Neural progenitor cell (in vitro differentiated cells): ENCODE data around the gene ZNF586. TPM values are rescaled to one million over a fixed set of nuclear protein-coding genes. Genes with fewer than 3 reads are reported as not detected.

ENCODE experiments used
- DNase-seq: peaks from one replicate; pipeline ENCODE4 v3.0.0-alpha.2; 2016; ENCODE audit warnings: low spot score
- H2AFZ ChIP-seq: fragments of 200-600 bp; sonication (generic); replicated peaks from 2 replicates; pipeline ENCODE4 v1.6.1; 2016; ENCODE audit warnings: antibody characterized with exemption
- H3F3A ChIP-seq: fragments of 200-600 bp; sonication (generic); 2 replicates; pipeline ENCODE4 v1.6.1; 2016; ENCODE audit warnings: antibody characterized with exemption, low read depth
- H3K27ac ChIP-seq: fragments of 200-600 bp; sonication (generic); 2 replicates; pipeline ENCODE4 v1.5.1; 2016; ENCODE audit warnings: mild to moderate bottlenecking
- H3K27me3 ChIP-seq: fragments of 200-600 bp; sonication (generic); 2 replicates; pipeline ENCODE4 v1.6.1; 2016; ENCODE audit warnings: mild to moderate bottlenecking, moderate library complexity
- H3K36me3 ChIP-seq: fragments of 200-600 bp; sonication (generic); 2 replicates; pipeline ENCODE4 v1.5.1; 2016
- H3K4me1 ChIP-seq: fragments of 200-600 bp; sonication (generic); 2 replicates; pipeline ENCODE4 v1.6.1; 2016; ENCODE audit warnings: mixed run types
- H3K4me2 ChIP-seq: fragments of 200-600 bp; sonication (generic); 2 replicates; pipeline ENCODE4 v1.6.1; 2016
- H3K4me3 ChIP-seq: fragments of 200-600 bp; sonication (generic); 2 replicates; pipeline ENCODE4 v1.5.1; 2016
- H3K79me2 ChIP-seq: fragments of 200-600 bp; sonication (generic); 2 replicates; pipeline ENCODE4 v1.6.1; 2016; ENCODE audit warnings: low read depth
- H3K9ac ChIP-seq: fragments of 200-600 bp; sonication (generic); 2 replicates; pipeline ENCODE4 v1.6.1; 2016
- H3K9me3 ChIP-seq: fragments of 200-600 bp; sonication (generic); 2 replicates; pipeline ENCODE4 v1.5.1; 2016; ENCODE audit warnings: low read depth
- H4K20me1 ChIP-seq: fragments of 200-600 bp; sonication (generic); 2 replicates; pipeline ENCODE4 v1.6.1; 2016; ENCODE audit warnings: low read depth
- H3K27ac Mint-ChIP-seq: 3 replicates; pipeline ENCODE4 v1.8.0; 2021; ENCODE audit warnings: mixed read lengths
- H3K27me3 Mint-ChIP-seq: 2 replicates; pipeline ENCODE4 v1.8.0; 2022; ENCODE audit warnings: low read depth, mild to moderate bottlenecking, inconsistent platforms, moderate library complexity, mixed read lengths; ENCODE audit not compliant: insufficient read depth
- H3K36me3 Mint-ChIP-seq: 3 replicates; pipeline ENCODE4 v1.8.0; 2021; ENCODE audit warnings: mixed read lengths
- H3K4me1 Mint-ChIP-seq: 3 replicates; pipeline ENCODE4 v1.8.0; 2021; ENCODE audit warnings: mixed read lengths
- H3K4me3 Mint-ChIP-seq: 3 replicates; pipeline ENCODE4 v1.8.0; 2021; ENCODE audit warnings: mild to moderate bottlenecking, moderate library complexity, mixed read lengths
- H3K9me3 Mint-ChIP-seq: 3 replicates; pipeline ENCODE4 v1.8.0; 2020; ENCODE audit warnings: mixed read lengths
- EZH2 ChIP-seq: fragments of 200-600 bp; sonication (generic); IDR thresholded peaks from 2 replicates; pipeline ENCODE4 v1.6.1; 2017; ENCODE audit warnings: antibody characterized with exemption, mild to moderate bottlenecking, moderate library complexity
- EZH2phosphoT487 ChIP-seq: fragments of 200-600 bp; sonication (generic); IDR thresholded peaks from 2 replicates; pipeline ENCODE4 v1.6.1; 2017; ENCODE audit warnings: antibody characterized with exemption
- total RNA-seq: library from RNA; depleted of rRNA; stranded (reverse); fragments of >200 nt; gene quantifications from 2 replicates; pipeline ENCODE4 v1.2.3, GENCODE V29; 2015; ENCODE audit warnings: low replicate concordance
- TF ChIP-seq, protein P1 (sequence below): fragments of 200-600 bp; sonication (generic); IDR thresholded peaks from 2 replicates; pipeline ENCODE4 v1.5.1; 2017; ENCODE audit warnings: antibody characterized with exemption, mild to moderate bottlenecking

The ZNF586 gene
- total RNA-seq, 1 donor from 2014 or later, result 19.8 TPM

DNA sequence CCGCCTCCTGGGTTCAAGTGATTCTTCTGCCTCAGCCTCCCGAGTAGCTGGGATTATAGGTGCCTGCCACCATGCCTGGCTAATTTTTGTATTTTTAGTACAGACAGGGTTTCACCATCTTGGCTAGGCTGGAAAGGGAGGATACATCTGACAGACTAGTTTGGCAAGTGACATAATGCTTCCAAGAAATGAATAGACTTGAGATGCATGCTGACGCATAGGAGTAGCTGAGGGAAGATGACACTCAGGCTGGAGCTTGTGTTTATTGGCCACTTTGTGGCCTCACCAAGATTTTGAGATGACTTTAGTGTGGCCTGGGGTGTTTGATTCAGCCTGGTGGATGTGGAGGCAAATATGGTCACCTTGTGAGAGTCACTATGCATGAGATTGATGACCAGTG is 4.0 kb downstream of the ZNF586 start:
- no peak overlapping the region for H3K4me3 Mint-ChIP-seq
- no peak overlapping the region for H3K4me2 ChIP-seq
- no peak overlapping the region for H3K27ac Mint-ChIP-seq
- H3K4me1 ChIP-seq, result peaks cover 11% of the 10 kb centered on the region
- no peak overlapping the region for H3K27ac ChIP-seq
- H3K36me3 Mint-ChIP-seq, result peaks cover 73% of the 10 kb centered on the region
- peaks cover 12% of the 10 kb centered on the region for H3K4me1 Mint-ChIP-seq
- no peak for DNase-seq
- no peak for TF ChIP-seq EZH2phosphoT487
- no peak for TF ChIP-seq EZH2
- TF ChIP-seq, protein P1, sequence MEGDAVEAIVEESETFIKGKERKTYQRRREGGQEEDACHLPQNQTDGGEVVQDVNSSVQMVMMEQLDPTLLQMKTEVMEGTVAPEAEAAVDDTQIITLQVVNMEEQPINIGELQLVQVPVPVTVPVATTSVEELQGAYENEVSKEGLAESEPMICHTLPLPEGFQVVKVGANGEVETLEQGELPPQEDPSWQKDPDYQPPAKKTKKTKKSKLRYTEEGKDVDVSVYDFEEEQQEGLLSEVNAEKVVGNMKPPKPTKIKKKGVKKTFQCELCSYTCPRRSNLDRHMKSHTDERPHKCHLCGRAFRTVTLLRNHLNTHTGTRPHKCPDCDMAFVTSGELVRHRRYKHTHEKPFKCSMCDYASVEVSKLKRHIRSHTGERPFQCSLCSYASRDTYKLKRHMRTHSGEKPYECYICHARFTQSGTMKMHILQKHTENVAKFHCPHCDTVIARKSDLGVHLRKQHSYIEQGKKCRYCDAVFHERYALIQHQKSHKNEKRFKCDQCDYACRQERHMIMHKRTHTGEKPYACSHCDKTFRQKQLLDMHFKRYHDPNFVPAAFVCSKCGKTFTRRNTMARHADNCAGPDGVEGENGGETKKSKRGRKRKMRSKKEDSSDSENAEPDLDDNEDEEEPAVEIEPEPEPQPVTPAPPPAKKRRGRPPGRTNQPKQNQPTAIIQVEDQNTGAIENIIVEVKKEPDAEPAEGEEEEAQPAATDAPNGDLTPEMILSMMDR, result no peak
- peaks cover 79% of the 10 kb centered on the region for H3K9me3 Mint-ChIP-seq
- H2AFZ ChIP-seq, result no peak overlapping the region
- peaks cover 86% of the 10 kb centered on the region for H3K79me2 ChIP-seq
- no peaks in the 10 kb centered on the region for H3K9me3 ChIP-seq
- H4K20me1 ChIP-seq, result peaks cover 38% of the 10 kb centered on the region
- H3K36me3 ChIP-seq, result no peaks in the 10 kb centered on the region
- peaks cover 5% of the 10 kb centered on the region for H3K27me3 Mint-ChIP-seq
- no peaks in the 10 kb centered on the region for H3K27me3 ChIP-seq
- no peak overlapping the region for H3K4me3 ChIP-seq
- no peak overlapping the region for H3K9ac ChIP-seq
- peaks cover under 1% of the 10 kb centered on the region for H3F3A ChIP-seq

DNA sequence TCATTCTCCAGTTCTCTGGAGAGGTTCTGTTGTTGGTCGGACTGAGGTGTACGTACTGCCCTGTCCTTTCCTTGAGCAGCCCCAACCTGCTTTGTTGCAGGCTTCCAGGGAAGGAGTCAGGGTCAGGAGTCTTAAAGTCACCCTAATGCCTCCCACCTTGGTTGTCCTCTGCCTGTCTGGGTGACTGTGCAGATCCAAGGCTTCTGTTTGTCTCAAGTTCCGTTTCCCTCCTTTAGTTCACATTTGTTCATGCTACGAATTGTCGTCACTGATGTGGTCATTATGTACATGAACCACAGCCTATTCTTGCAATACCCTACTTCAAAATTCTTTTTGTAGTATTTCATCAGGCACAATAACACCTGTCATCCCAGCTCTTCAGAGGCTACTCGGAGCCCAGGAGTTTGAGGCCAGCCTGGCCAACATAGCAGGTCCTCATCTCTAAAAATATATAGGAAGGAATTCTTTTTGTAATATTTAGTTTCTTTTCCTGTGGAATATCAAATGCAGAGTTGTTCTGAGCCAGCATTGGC is 7.4 kb downstream of the ZNF586 start:
- Mint-ChIP-seq H3K36me3 (peaks cover 87% of the 10 kb centered on the region), H3K27ac (no peak overlapping the region), H3K4me3 (no peak overlapping the region), H3K9me3 (peaks cover 86% of the 10 kb centered on the region), H3K27me3 (peaks cover 3% of the 10 kb centered on the region), H3K4me1 (no peaks in the 10 kb centered on the region)
- H3K36me3 ChIP-seq, result peaks cover 4% of the 10 kb centered on the region
- TF ChIP-seq, protein P1, result no peak
- no peak for TF ChIP-seq EZH2phosphoT487
- no peak for TF ChIP-seq EZH2
- H3K27me3 ChIP-seq, result no peaks in the 10 kb centered on the region
- H4K20me1 ChIP-seq, result peaks cover 41% of the 10 kb centered on the region
- H3K4me2 ChIP-seq, result no peak overlapping the region
- H3F3A ChIP-seq, result no peaks in the 10 kb centered on the region
- no peak overlapping the region for H3K4me3 ChIP-seq
- H3K79me2 ChIP-seq, result peaks cover 91% of the 10 kb centered on the region
- no peak overlapping the region for H3K9ac ChIP-seq
- H3K27ac ChIP-seq, result no peak overlapping the region
- no peak for DNase-seq
- H2AFZ ChIP-seq, result no peak overlapping the region
- H3K9me3 ChIP-seq, result no peaks in the 10 kb centered on the region
- no peaks in the 10 kb centered on the region for H3K4me1 ChIP-seq

DNA sequence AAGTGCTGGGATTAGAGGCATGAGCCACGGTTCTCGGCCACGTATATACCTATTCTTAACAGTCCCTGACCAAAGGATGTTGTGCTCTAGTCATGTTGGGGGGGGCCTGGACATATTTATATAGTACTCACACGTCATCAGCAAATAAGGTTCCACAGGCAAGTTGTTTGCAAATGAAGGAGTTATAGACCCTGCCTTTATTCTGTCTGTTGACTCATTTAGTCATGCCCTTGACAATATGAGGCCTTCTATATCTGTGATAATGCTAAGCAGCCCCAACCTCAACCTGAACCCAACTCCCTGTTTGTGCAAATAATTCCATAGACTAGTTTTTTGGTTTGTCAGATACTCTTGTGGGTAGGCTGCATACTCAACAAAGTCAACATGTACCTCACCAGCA is 8.9 kb downstream of the ZNF586 start:
- Mint-ChIP-seq H3K36me3 (peaks cover 80% of the 10 kb centered on the region), H3K27me3 (peaks cover 3% of the 10 kb centered on the region), H3K4me3 (no peak overlapping the region), H3K9me3 (peaks cover 80% of the 10 kb centered on the region), H3K27ac (no peak overlapping the region), H3K4me1 (no peaks in the 10 kb centered on the region)
- H2AFZ ChIP-seq, result no peak overlapping the region
- H3K36me3 ChIP-seq, result peaks cover 4% of the 10 kb centered on the region
- no peaks in the 10 kb centered on the region for H3K4me1 ChIP-seq
- no peak overlapping the region for H3K27ac ChIP-seq
- no peak for DNase-seq
- H3K9me3 ChIP-seq, result no peaks in the 10 kb centered on the region
- no peaks in the 10 kb centered on the region for H3K27me3 ChIP-seq
- no peak for TF ChIP-seq EZH2
- H3F3A ChIP-seq, result no peaks in the 10 kb centered on the region
- peaks cover 88% of the 10 kb centered on the region for H3K79me2 ChIP-seq
- H3K4me2 ChIP-seq, result no peak overlapping the region
- H3K4me3 ChIP-seq, result no peak overlapping the region
- H3K9ac ChIP-seq, result no peak overlapping the region
- peaks cover 33% of the 10 kb centered on the region for H4K20me1 ChIP-seq

DNA sequence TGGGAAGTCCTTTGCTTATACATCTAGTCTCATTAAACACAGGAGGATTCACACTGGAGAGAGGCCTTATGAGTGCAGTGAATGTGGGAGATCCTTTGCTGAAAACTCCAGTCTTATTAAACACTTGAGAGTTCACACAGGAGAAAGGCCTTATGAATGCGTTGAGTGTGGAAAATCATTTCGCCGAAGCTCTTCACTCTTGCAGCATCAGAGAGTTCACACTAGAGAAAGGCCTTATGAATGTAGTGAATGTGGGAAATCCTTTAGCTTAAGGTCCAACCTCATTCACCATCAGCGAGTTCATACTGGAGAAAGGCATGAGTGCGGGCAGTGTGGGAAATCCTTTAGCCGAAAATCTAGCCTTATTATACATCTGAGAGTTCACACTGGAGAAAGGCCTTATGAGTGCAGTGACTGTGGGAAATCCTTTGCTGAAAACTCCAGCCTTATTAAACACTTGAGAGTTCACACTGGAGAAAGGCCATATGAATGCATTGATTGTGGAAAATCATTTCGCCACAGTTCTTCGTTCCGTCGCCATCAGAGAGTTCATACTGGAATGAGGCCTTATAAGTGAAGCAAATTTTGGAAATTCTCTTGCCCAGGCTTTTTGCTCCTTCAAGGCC is 9.9 kb downstream of the ZNF586 start:
- DNase-seq, result no peak
- H3K4me3 Mint-ChIP-seq, result no peak overlapping the region
- TF ChIP-seq EZH2phosphoT487, result no peak
- TF ChIP-seq EZH2, result no peak
- TF ChIP-seq, protein P1, result no peak
- no peak overlapping the region for H3K4me2 ChIP-seq
- peaks cover 31% of the 10 kb centered on the region for H4K20me1 ChIP-seq
- no peaks in the 10 kb centered on the region for H3K4me1 Mint-ChIP-seq
- peaks cover 78% of the 10 kb centered on the region for H3K9me3 Mint-ChIP-seq
- H3K4me3 ChIP-seq, result no peak overlapping the region
- H3F3A ChIP-seq, result no peaks in the 10 kb centered on the region
- peaks cover 4% of the 10 kb centered on the region for H3K36me3 ChIP-seq
- H2AFZ ChIP-seq, result no peak overlapping the region
- no peak overlapping the region for H3K27ac ChIP-seq
- peaks cover 88% of the 10 kb centered on the region for H3K79me2 ChIP-seq
- no peak overlapping the region for H3K27ac Mint-ChIP-seq
- H3K27me3 ChIP-seq, result no peaks in the 10 kb centered on the region
- peaks cover 3% of the 10 kb centered on the region for H3K27me3 Mint-ChIP-seq
- no peaks in the 10 kb centered on the region for H3K4me1 ChIP-seq
- H3K36me3 Mint-ChIP-seq, result peaks cover 78% of the 10 kb centered on the region
- no peak overlapping the region for H3K9ac ChIP-seq
- no peaks in the 10 kb centered on the region for H3K9me3 ChIP-seq
